OCI-LY7 (cell line): ENCODE data around the gene LACTB. TPM values are rescaled to one million over a fixed set of nuclear protein-coding genes. Genes with fewer than 3 reads are reported as not detected.

Experiments
- BruUV-seq: library from RNA; stranded (reverse); fragments of 400-500 nt; replicated peaks from 2 replicates; lab custom pipeline; 2021; lab: Mats Ljungman, UMichigan
- CTCF ChIA-PET: fragments of 300-600 bp; sonication (Branson Sonifier 250); formaldehyde crosslinking; loops from one replicate; lab custom pipeline; 2022; ENCODE audit warnings: antibody characterized with exemption; ENCODE audit not compliant: unreplicated experiment; lab: Charles Lee
- POLR2A ChIA-PET: fragments of 300-600 bp; sonication (Branson Sonifier 250); formaldehyde crosslinking; loops from one replicate; lab custom pipeline; 2022; ENCODE audit warnings: antibody characterized with exemption; lab: Charles Lee
- DNase-seq: peaks from one replicate; pipeline ENCODE4 v3.0.0-alpha.2; 2015; ENCODE audit warnings: low spot score
- H2AFZ ChIP-seq: fragments of 200-600 bp; sonication (generic), shearing (Covaris generic); 2 replicates; pipeline ENCODE4 v1.6.1; 2014; ENCODE audit warnings: mild to moderate bottlenecking, antibody characterized with exemption, low read length, moderate library complexity
- H3K27ac ChIP-seq: fragments of 200-600 bp; sonication (generic); 2 replicates; pipeline ENCODE4 v1.5.1; 2014; ENCODE audit warnings: mixed run types, low read depth, mild to moderate bottlenecking, moderate library complexity, low read length, inconsistent platforms; ENCODE audit not compliant: poor library complexity, severe bottlenecking
- H3K36me3 ChIP-seq: fragments of 200-600 bp; sonication (generic); 2 replicates; pipeline ENCODE4 v1.6.1; 2014; ENCODE audit warnings: mild to moderate bottlenecking, antibody characterized with exemption, low read length, moderate library complexity, mixed read lengths; ENCODE audit not compliant: insufficient read depth
- H3K4me1 ChIP-seq: fragments of 200-600 bp; sonication (generic); 2 replicates; pipeline ENCODE4 v1.5.1; 2014; ENCODE audit warnings: mild to moderate bottlenecking, low read length; ENCODE audit not compliant: insufficient read depth, poor library complexity, severe bottlenecking
- H3K4me2 ChIP-seq: fragments of 200-600 bp; sonication (generic); 2 replicates; pipeline ENCODE4 v1.6.1; 2014; ENCODE audit warnings: mild to moderate bottlenecking, low read length
- H3K4me3 ChIP-seq: fragments of 200-600 bp; sonication (generic); 2 replicates; pipeline ENCODE4 v1.5.1; 2014; ENCODE audit warnings: mild to moderate bottlenecking, low read depth, low read length; ENCODE audit not compliant: poor library complexity, severe bottlenecking
- H3K79me2 ChIP-seq: fragments of 200-600 bp; sonication (generic); 2 replicates; pipeline ENCODE4 v1.6.1; 2016; ENCODE audit warnings: low read depth, mild to moderate bottlenecking, low read length, moderate library complexity, mixed read lengths; ENCODE audit not compliant: insufficient read depth
- H3K9me2 ChIP-seq: fragments of 200-600 bp; sonication (generic); 2 replicates; pipeline ENCODE4 v1.6.1; 2016; ENCODE audit warnings: mild to moderate bottlenecking, low read length, mixed read lengths; ENCODE audit not compliant: insufficient read depth
- H3K9me3 ChIP-seq: fragments of 200-600 bp; sonication (generic); 2 replicates; pipeline ENCODE4 v1.6.1; 2014; ENCODE audit warnings: mild to moderate bottlenecking, mixed run types, low read length, mixed read lengths
- H4K20me1 ChIP-seq: fragments of 200-600 bp; sonication (generic); 2 replicates; pipeline ENCODE4 v1.6.1; 2014; ENCODE audit warnings: mild to moderate bottlenecking, antibody characterized with exemption, low read length, moderate library complexity, mixed read lengths; ENCODE audit not compliant: insufficient read depth
- CTCF ChIP-seq: fragments of 200-600 bp; sonication (generic); conservative IDR thresholded peaks from 2 replicates; pipeline ENCODE4 v1.5.1; 2014; ENCODE audit warnings: mild to moderate bottlenecking, antibody characterized with exemption, low read length, moderate library complexity, mixed read lengths
- EZH2phosphoT487 ChIP-seq: fragments of 200-600 bp; sonication (generic); IDR thresholded peaks from 2 replicates; pipeline ENCODE4 v1.6.1; 2018; ENCODE audit warnings: low read depth, borderline replicate concordance, mild to moderate bottlenecking, mixed run types, antibody characterized with exemption, low read length, moderate library complexity, mixed read lengths
- intact Hi-C: fragments of 100-400 bp; cut with micrococcal nuclease; formaldehyde crosslinking; loops from one replicate; pipeline ENCODE4 v1.10.0; 2022; ENCODE audit not compliant: unreplicated experiment
- total RNA-seq, 2 experiments: library from RNA; depleted of rRNA in 1 of 2; stranded (reverse); fragments of >200 nt in 1 of 2; shearing (Covaris generic) in 1 of 2; gene quantifications; 2 replicates each; pipeline ENCODE4 v1.2.3, GENCODE V29; 2014 to 2022

LACTB gene
- total RNA-seq, 2 experiments from 2014 or later = 3.2 to 7.2 TPM

GRCh38 chr15:63072809-63073277, 48.8 kb upstream of the LACTB start:
- H4K20me1 ChIP-seq = no peaks in the 10 kb centered on the region
- intact Hi-C loops = no loop called here
- no peak overlapping the region for H3K4me3 ChIP-seq
- no peak overlapping the region for H3K27ac ChIP-seq
- DNase-seq = no peak
- no peaks in the 10 kb centered on the region for H3K4me1 ChIP-seq
- no peak for TF ChIP-seq EZH2phosphoT487
- no peak for TF ChIP-seq CTCF
- no peaks in the 10 kb centered on the region for H3K9me2 ChIP-seq
- POLR2A ChIA-PET = no interaction called here
- CTCF ChIA-PET = no interaction called here
- H3K9me3 ChIP-seq = no peaks in the 10 kb centered on the region
- H2AFZ ChIP-seq = no peak overlapping the region
- H3K79me2 ChIP-seq = no peaks in the 10 kb centered on the region
- no TSS peak for BruUV-seq
- H3K4me2 ChIP-seq = no peak overlapping the region
- H3K36me3 ChIP-seq = no peaks in the 10 kb centered on the region

- intact Hi-C loops = no loop called here
- POLR2A ChIA-PET = interaction anchor here (0.9 kb wide), 1 partner anchor 15 kb away, joined by 3 read pairs; no protein-coding TSS in a partner anchor
- no peak for DNase-seq
- Histone ChIP-seq H3K4me2 (no peak overlapping the region), H4K20me1 (no peaks in the 10 kb centered on the region), H2AFZ (no peak overlapping the region), H3K9me2 (no peaks in the 10 kb centered on the region), H3K27ac (no peak overlapping the region), H3K36me3 (no peaks in the 10 kb centered on the region), H3K79me2 (no peaks in the 10 kb centered on the region), H3K4me1 (no peaks in the 10 kb centered on the region), H3K9me3 (no peaks in the 10 kb centered on the region), H3K4me3 (no peak overlapping the region)
- BruUV-seq = no TSS peak
- no peak for TF ChIP-seq CTCF
- TF ChIP-seq EZH2phosphoT487 = no peak
- CTCF ChIA-PET = no interaction called here
Observed at GRCh38 chr15:63073497-63074172, 48.0 kb upstream of the LACTB start.
